ENCODE measurements around the gene MAT2A. TPM values are rescaled to one million over a fixed set of nuclear protein-coding genes. Genes with fewer than 3 reads are reported as not detected.

The MAT2A gene
- 247 and 327 TPM in 2 replicates for total RNA-seq

GRCh38 chr2:85538507-85539360 is at the start of gene MAT2A:
Gene MAT2A, plus strand, starts transcription at chr2:85539168. Its CDS starts 120 bp downstream, at chr2:85539288.

DNA sequence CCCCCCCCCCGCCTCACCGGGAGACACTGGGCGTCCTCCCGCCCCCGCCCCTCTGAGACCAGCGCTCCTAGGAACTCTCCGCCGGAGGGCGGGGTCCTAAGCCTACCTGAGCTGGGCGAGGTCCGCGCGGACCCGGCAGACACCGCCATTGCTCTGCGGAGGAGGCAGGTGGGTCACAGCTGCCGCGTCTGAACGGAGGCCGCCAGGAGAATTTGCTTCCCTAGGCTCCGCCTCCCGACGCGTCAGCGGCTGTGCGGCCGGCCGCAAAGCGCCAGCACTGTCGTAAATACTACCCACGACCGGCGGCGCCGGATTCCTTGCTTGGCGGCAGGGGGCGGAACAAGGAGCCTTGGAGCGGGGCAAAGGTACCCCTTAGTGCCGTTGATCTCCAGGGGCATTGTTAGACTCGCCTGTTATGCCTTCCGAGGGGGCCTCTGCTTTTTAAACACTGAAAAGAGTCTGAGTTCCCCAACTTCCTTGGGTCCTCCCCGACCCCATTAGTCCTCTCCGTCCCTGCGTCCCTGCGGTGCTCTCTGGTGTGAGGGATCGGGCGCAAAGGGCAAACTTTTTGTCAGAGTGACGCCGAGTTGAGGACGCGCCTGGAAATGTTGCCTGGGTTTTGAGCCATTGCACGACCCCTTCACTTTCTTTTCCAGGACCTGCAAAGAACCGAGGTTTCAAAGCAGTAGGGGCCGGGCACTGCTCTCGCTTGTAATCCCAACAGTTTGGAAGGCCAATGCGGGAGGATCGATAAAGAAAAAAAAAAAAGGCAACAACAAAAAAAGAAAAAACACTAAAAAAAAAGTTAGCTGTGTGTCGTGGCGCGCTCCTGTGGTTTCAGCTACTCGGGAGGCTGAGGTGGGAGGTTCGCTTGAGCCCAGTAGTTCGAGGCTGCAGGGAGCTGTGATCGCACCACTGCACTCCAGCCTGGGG is 22.6 kb downstream of the MAT2A start, which contains the start of gene GGCX:
Gene GGCX, minus strand, starts transcription at position 214 of the 933 bp plus-strand sequence. Its CDS starts 65 bp downstream, at position 149.

DNA sequence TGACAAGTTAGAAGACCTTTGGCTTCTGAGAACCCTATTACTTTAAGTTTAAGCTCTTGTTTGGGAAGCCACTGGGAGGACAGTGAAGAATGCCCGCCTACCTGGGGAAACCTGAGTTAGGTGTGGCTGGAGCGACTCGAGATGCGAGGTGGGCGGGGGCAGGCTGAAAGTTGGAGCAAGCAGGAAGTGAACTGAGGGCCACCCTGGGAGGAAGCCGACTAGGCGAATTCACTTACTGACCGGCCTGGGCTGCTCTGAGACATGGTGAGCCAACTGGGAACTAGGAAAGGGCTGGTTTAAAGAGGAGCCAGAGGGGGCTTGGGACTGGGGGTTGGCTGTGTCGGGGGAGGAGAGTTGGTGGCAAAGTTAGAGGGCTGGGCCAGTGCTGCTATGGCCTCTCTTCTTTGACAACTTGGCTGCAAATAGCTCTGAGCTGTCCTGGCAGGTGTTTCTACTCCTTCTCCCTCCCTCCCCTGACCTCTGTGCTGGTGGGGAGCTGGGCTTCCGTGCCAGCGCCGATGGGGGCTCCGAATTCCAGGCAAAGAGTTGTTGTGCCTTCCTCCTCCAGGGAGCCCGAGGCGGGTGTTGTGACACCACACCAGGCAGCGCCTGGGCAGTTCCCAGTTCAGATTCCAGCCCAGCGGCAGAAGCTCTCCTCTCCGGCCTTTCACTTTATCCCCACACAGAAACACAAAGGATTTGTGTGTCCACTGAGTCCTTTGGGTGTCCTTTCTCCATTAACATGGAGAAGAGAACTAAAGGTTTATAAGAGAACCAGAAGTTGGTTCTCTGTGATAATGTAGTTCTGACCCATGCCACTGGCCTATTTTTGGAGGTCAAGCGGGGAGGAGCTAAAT is 38.6 kb downstream of the MAT2A start, which contains the start of gene VAMP8:
Gene VAMP8, plus strand, starts transcription at position 201 of the 857 bp plus-strand sequence. Its CDS starts 61 bp downstream, at position 262.

DNA sequence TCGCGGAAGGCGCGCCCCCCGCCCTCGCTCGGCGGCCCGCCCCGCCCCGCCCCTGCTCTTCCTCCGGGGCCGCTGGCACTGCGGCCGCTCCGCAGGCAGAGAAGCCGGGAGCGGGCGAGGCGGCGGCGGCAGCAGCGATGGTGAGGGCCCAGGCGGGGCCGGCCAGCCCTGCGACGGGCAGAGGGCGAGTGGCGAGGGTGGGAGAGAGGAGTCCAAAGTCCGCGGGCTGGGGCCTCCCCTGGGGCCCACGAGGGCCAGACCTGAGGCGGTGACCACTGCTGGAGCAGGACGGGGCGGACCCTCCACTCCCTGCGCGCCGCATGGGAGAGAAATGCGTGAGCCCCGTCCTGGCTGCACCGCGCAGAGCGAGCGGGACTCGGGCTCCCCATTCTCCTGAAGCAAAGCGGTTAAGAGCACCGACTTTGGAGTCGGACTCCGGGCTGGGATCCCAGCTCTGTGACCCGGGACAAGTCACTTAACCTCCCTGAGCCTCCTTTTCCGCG is 45.4 kb downstream of the MAT2A start, which contains the start of gene VAMP5:
Gene VAMP5, plus strand, starts transcription at position 78 of the 503 bp plus-strand sequence. Its CDS starts 60 bp downstream, at position 138.

Small RNA genes lying within 50 kb of the gene (small RNA-seq; reads per million reads assigned to genes)
- gene RN7SL126P: not detected

Other genes starting within 250 kb of the MAT2A start
- 127 and 140 TPM in 2 replicates for gene TGOLN2, start 211.2 kb upstream of the MAT2A start, total RNA-seq
- gene RETSAT, start 184.6 kb upstream of the MAT2A start, total RNA-seq: 48.0 and 59.0 TPM in 2 replicates
- 14.5 and 20.4 TPM in 2 replicates for gene ELMOD3, start 184.4 kb upstream of the MAT2A start, total RNA-seq
- 288 and 312 TPM in 2 replicates for gene CAPG, start 128.8 kb upstream of the MAT2A start, total RNA-seq
- gene SH2D6, start 120.5 kb upstream of the MAT2A start, total RNA-seq: 0.43 TPM in 1 of 2 replicates, not detected in the other
- gene GGCX, start 22.3 kb downstream of the MAT2A start, total RNA-seq: 44.4 and 55.5 TPM in 2 replicates
- gene VAMP8, start 38.4 kb downstream of the MAT2A start, total RNA-seq: 9.9 and 12.4 TPM in 2 replicates
- gene VAMP5, start 45.3 kb downstream of the MAT2A start, total RNA-seq: 30.2 and 35.7 TPM in 2 replicates
- gene RNF181, start 56.6 kb downstream of the MAT2A start, total RNA-seq: 133 and 175 TPM in 2 replicates
- gene TMEM150A, start 63.5 kb downstream of the MAT2A start, total RNA-seq: 8.1 and 9.4 TPM in 2 replicates
- gene C2orf68, start 72.9 kb downstream of the MAT2A start, total RNA-seq: 19.9 and 25.1 TPM in 2 replicates
- gene USP39, start 77.0 kb downstream of the MAT2A start, total RNA-seq: 43.5 and 46.9 TPM in 2 replicates
- not detected in 2 replicates for gene SFTPB, start 129.0 kb downstream of the MAT2A start, total RNA-seq
- not detected in 2 replicates for gene GNLY, start 155.2 kb downstream of the MAT2A start, total RNA-seq
- 67.2 and 125 TPM in 2 replicates for gene ATOH8, start 214.8 kb downstream of the MAT2A start, total RNA-seq

Measured in articular chondrocyte of knee joint (primary cell).